Fibroblast of the aortic adventitia (primary cell): ENCODE results near the gene HSPB8. TPM values are rescaled to one million over a fixed set of nuclear protein-coding genes. Genes with fewer than 3 reads are reported as not detected.
A peak's percentile ranks its signal among the peaks of the same experiment; 100 is the strongest.

Experiments used
- DNase-seq: peaks from one replicate; pipeline ENCODE4 v3.0.0-alpha.2; 2010; ENCODE audit warnings: low read depth
- H3K4me3 ChIP-seq: 2 replicates; pipeline ENCODE4 v1.5.1; 2011; ENCODE audit warnings: low read depth, mild to moderate bottlenecking, control low read depth, low read length, moderate library complexity
- CTCF ChIP-seq: IDR thresholded peaks from 2 replicates; pipeline ENCODE4 v1.5.1; 2011; ENCODE audit warnings: mild to moderate bottlenecking, low read length, control low read depth, inconsistent platforms; ENCODE audit not compliant: insufficient read depth
- total RNA-seq: library from RNA; depleted of rRNA; stranded (reverse); fragments of >200 nt; gene quantifications from 2 replicates; pipeline ENCODE4 v1.2.3, GENCODE V29; 2012; ENCODE audit warnings: low replicate concordance

The HSPB8 gene
- total RNA-seq, 1 donor = 7.7 TPM

DNA sequence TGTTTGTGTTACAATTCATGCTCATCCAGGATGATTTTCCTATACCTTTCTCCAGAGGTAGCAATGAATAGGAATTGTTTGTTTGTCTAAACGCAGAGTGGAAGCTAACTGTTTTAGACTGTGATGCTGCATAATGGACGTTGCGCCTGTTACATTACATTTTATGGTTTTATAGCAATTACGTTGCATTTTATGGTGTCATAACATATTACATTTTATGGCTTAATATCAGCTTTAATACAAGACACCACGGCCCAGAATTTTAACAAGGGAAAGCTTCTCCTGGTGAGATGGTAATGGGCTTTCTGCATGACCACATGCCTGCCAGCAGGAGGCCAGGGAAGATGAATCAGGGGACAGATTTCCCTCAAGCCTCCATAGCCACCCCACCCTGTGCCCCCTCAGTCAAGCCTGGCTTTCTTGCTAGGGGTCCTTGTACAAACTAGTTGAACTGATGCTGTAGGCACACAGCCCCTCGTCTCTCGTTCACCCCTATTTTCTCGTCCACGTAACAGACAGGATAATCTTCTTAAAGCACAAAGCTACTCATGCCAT, 56.5 kb downstream of the HSPB8 start:
- no peak overlapping the region for H3K4me3 ChIP-seq
- DNase-seq = no peak
- peak; percentile 26 for TF ChIP-seq CTCF

DNA sequence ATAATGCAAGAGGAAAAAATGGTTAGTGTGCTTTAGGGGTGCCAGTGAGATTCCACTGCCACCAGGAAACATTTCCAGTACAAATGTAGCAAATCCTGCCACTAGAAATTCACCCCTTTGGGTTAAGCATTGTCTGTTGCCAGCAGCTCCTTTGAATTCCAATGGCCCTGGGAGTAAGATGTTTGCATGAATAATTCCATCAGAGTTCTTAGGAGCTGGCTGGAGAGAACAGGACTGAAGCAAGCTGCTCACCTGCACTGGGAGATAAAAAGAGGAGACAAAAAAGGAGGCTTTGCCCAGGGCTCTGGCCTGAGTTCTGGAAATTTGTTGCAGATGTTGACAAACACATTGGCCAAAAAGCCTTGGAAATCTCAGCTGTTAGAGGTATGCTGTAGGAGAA, 57.6 kb downstream of the HSPB8 start:
- no peak for DNase-seq
- no peak for TF ChIP-seq CTCF
- no peak overlapping the region for H3K4me3 ChIP-seq

DNA sequence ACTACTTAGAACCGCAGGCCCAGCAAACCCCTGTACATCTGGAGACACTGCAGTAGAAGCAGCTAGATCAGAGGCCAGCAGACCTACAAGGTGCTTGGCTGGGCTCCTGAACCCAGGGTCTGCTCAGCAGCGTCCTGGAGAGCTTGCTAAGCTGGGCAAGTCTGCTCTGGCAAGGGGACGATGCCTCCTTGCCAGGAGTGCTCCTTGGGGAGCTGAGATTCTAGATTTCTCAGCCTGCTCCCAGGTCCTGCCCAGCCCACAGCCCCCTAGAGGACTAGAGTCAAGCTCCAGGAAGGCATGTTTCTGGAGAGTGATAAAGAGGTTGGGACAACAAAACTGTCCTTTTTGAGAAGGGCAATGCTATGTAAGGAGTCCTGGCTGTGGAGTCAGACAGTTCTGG, 60.3 kb downstream of the HSPB8 start:
- no peak for DNase-seq
- TF ChIP-seq CTCF = no peak
- H3K4me3 ChIP-seq = no peak overlapping the region

GRCh38 chr12:119241049-119241448, 62.3 kb downstream of the HSPB8 start:
- no peak for DNase-seq
- TF ChIP-seq CTCF = no peak
- no peak overlapping the region for H3K4me3 ChIP-seq

- no peak overlapping the region for H3K4me3 ChIP-seq
- no peak for DNase-seq
- TF ChIP-seq CTCF = no peak
Observed at GRCh38 chr12:119241580-119242169, 62.9 kb downstream of the HSPB8 start.

Other genes with a start within 250 kb of the HSPB8 start
- gene SRRM4, start 197.4 kb upstream of the HSPB8 start, total RNA-seq = not detected in 2 replicates
- not detected in 2 replicates for gene CCDC60, start 155.8 kb downstream of the HSPB8 start, total RNA-seq